22Rv1 (cell line): ENCODE results near the gene PTX3.
A peak's percentile ranks its signal among the peaks of the same experiment; 100 is the strongest.

Experiments used
- H3K27ac ChIP-seq: fragments of 450-650 bp; 2 replicates; pipeline ENCODE4 v1.5.1; 2017
- ZFX ChIP-seq: fragments of 450-650 bp; IDR thresholded peaks from 2 replicates; pipeline ENCODE4 v1.6.1; 2017; ENCODE audit warnings: antibody characterized with exemption, borderline replicate concordance
- TF ChIP-seq, protein P1 (sequence below): fragments of 450-650 bp; IDR thresholded peaks from 2 replicates; pipeline ENCODE4 v1.5.1; 2017; ENCODE audit warnings: mild to moderate bottlenecking

Gene PTX3

DNA sequence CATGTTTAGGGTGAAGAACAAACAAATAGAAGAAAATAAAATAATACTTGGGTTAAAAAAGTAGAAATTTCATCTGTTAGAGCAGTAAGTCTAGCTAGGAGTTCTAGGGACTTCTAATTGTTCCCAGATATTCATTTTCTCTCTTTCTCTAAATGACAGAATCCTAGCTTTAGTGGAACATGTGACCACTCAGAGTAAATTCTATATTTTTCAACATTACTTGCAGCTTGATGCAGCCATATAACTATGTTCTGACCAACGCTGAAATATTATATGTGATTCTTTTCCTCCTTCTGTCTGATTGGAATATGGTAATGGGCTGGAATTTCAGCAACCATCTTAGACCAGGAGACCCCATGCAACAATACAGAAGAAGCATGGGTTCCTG is 8.1 kb downstream of the PTX3 start:
- TF ChIP-seq, protein P1, sequence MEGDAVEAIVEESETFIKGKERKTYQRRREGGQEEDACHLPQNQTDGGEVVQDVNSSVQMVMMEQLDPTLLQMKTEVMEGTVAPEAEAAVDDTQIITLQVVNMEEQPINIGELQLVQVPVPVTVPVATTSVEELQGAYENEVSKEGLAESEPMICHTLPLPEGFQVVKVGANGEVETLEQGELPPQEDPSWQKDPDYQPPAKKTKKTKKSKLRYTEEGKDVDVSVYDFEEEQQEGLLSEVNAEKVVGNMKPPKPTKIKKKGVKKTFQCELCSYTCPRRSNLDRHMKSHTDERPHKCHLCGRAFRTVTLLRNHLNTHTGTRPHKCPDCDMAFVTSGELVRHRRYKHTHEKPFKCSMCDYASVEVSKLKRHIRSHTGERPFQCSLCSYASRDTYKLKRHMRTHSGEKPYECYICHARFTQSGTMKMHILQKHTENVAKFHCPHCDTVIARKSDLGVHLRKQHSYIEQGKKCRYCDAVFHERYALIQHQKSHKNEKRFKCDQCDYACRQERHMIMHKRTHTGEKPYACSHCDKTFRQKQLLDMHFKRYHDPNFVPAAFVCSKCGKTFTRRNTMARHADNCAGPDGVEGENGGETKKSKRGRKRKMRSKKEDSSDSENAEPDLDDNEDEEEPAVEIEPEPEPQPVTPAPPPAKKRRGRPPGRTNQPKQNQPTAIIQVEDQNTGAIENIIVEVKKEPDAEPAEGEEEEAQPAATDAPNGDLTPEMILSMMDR: no peak
- TF ChIP-seq ZFX: no peak
- H3K27ac ChIP-seq: no peak overlapping the region

DNA sequence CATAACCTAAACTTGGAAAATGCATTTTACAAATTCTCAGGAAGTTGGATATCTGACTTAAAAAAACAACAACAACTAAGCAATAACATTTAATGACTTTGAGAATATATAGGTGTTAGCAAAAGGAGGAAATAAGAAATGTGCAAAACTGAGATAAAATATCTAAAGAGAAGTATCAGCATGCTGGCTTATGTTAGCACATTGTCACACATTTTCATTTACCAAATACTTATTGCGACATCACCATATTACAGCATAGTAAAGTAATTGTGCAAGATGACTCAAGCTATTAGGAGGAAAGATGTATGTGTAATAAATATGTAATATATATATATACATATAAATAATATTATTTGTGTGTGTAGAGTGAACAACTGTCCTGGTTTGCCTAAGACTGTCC is 9.2 kb downstream of the PTX3 start:
- no peak overlapping the region for H3K27ac ChIP-seq
- TF ChIP-seq, protein P1: no peak
- TF ChIP-seq ZFX: no peak

- H3K27ac ChIP-seq: no peak overlapping the region
- TF ChIP-seq ZFX: no peak
- TF ChIP-seq, protein P1: peak; percentile 55
These were observed 10.5 kb downstream of the PTX3 start for GRCh38 chr3:157447026-157447694.

DNA sequence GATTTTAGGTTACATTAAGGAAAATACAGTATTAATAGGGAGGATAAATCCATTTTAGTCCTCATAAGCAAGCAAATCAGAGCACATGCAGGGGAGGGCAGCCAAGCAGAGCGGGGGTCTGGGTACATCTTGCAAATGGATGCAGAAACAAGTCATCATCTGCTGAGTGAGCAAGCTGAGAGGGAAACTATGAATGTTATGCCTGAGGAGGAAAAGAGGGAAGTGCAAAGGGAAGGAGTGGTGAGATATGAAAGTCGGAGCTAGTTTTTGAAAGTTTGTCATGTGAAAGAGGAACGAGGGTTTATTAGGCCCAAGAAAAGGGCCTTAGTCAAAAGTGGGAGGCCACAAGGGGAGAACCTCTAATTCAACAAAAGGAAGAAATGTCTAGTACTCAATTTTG is 15.4 kb downstream of the PTX3 start:
- no peak overlapping the region for H3K27ac ChIP-seq
- no peak for TF ChIP-seq ZFX
- TF ChIP-seq, protein P1: no peak

- no peak for TF ChIP-seq ZFX
- TF ChIP-seq, protein P1: no peak
- no peak overlapping the region for H3K27ac ChIP-seq
These were observed 17.2 kb downstream of the PTX3 start for GRCh38 chr3:157453824-157454223.

- no peak for TF ChIP-seq ZFX
- TF ChIP-seq, protein P1: no peak
These were observed 23.1 kb downstream of the PTX3 start for GRCh38 chr3:157459706-157460105.

DNA sequence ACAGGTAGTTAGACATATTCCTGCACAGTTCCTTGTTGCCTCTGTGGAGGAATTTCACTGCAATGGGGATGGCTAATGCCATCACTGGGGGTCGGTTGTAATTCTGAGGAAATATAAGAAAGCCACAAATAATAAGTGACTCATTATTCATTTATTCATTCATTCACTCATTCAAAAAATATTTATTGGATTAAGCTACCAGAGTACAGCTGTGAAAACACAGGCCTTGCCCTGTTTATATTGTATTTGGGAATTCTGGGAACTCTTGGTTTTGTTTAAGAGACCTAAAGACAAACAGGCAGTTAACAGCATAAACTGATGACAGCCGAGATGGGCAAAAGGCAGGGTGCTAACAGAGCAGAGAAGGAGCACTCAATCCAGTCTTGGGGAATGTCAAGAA is 23.6 kb downstream of the PTX3 start:
- TF ChIP-seq, protein P1: no peak
- no peak for TF ChIP-seq ZFX
- H3K27ac ChIP-seq: no peak overlapping the region

More at GRCh38 chr3:157459706-157460105, 23.1 kb downstream of the PTX3 start:
- no peak overlapping the region for H3K27ac ChIP-seq
